GM12878 (cell line): Measurements from ENCODE around the gene LYPD4. TPM values are rescaled to one million over a fixed set of nuclear protein-coding genes. Genes with fewer than 3 reads are reported as not detected.

Experiments used
- BMI1 ChIP-seq: fragments of 450-650 bp; IDR thresholded peaks from 2 replicates; pipeline ENCODE4 v1.6.1; 2016; ENCODE audit warnings: mild to moderate bottlenecking, moderate library complexity, borderline replicate concordance
- BRCA1 ChIP-seq: IDR thresholded peaks from 2 replicates; pipeline ENCODE4 v1.6.1; 2011; ENCODE audit warnings: low read depth, low read length, improper control_type of control experiment
- CEBPZ ChIP-seq: fragments of 150-350 bp; IDR thresholded peaks from 2 replicates; pipeline ENCODE4 v1.6.1; 2016; ENCODE audit warnings: low read depth, low read length
- NKRF ChIP-seq: fragments of 450-650 bp; conservative IDR thresholded peaks from 2 replicates; pipeline ENCODE4 v1.6.1; 2017; ENCODE audit warnings: mild to moderate bottlenecking, moderate library complexity
- RAD51 ChIP-seq: fragments of 450-650 bp; IDR thresholded peaks from 2 replicates; pipeline ENCODE4 v1.6.1; 2016; ENCODE audit warnings: moderate library complexity, mild to moderate bottlenecking, inconsistent platforms
- REST ChIP-seq: IDR thresholded peaks from 2 replicates; pipeline ENCODE4 v1.6.1; 2012; ENCODE audit warnings: mild to moderate bottlenecking, low read depth, low read length
- RFX5 ChIP-seq: IDR thresholded peaks from 2 replicates; pipeline ENCODE4 v1.6.1; 2011; ENCODE audit warnings: low read depth, low read length, improper control_type of control experiment
- TCF3 ChIP-seq: IDR thresholded peaks from 2 replicates; pipeline ENCODE4 v1.6.1; 2012; ENCODE audit warnings: low read depth, mild to moderate bottlenecking, low read length, borderline replicate concordance; ENCODE audit not compliant: insufficient read depth
- YBX1 ChIP-seq: fragments of 450-650 bp; IDR thresholded peaks from 2 replicates; pipeline ENCODE4 v1.6.1; 2016; ENCODE audit warnings: antibody characterized with exemption
- ZNF207 ChIP-seq: fragments of 450-650 bp; IDR thresholded peaks from 2 replicates; pipeline ENCODE4 v1.6.1; 2014; ENCODE audit warnings: antibody characterized with exemption, mild to moderate bottlenecking, borderline replicate concordance
- polyA plus RNA-seq, 11 experiments: library from polyadenylated mRNA; depleted of rRNA in 4 of 11; unstranded in 6 of 11; stranded (reverse) in 5 of 11; fragments of >200 nt; fragmentation: Nextera tagmentation in 4 of 11; fragmentation: Illumina TruSeq in 1 of 11; extraction: Ambion mirVana in 4 of 11; extraction: Trizol in 1 of 11; gene quantifications; 1 replicate in 1 of 11; 2 replicates in 10 of 11; pipeline versions ENCODE4 v1.2.1 to v1.2.3, GENCODE V29; 2011 to 2016; ENCODE audit warnings: inconsistent platforms in 2 of 11, missing spikeins in 2 of 11, low read depth in 1 of 11
- total RNA-seq, 4 experiments: library from RNA; depleted of rRNA in 3 of 4; stranded (reverse); fragments of >200 nt in 3 of 4; fragmentation: Illumina TruSeq in 1 of 4; extraction: Trizol in 1 of 4; gene quantifications; 2 replicates each; pipeline versions ENCODE4 v1.2.1 to v1.2.3, GENCODE V29; 2013 to 2021
- TF ChIP-seq, protein P1 (sequence below): fragments of 450-650 bp; IDR thresholded peaks from 2 replicates; pipeline ENCODE4 v1.6.1; 2017; ENCODE audit warnings: mild to moderate bottlenecking, moderate library complexity

The LYPD4 gene
- total and polyA plus RNA-seq, 10 of the 15 experiments (the other 5 are each of a cell fraction or from before 2014, with no cell fraction given): not detected

DNA sequence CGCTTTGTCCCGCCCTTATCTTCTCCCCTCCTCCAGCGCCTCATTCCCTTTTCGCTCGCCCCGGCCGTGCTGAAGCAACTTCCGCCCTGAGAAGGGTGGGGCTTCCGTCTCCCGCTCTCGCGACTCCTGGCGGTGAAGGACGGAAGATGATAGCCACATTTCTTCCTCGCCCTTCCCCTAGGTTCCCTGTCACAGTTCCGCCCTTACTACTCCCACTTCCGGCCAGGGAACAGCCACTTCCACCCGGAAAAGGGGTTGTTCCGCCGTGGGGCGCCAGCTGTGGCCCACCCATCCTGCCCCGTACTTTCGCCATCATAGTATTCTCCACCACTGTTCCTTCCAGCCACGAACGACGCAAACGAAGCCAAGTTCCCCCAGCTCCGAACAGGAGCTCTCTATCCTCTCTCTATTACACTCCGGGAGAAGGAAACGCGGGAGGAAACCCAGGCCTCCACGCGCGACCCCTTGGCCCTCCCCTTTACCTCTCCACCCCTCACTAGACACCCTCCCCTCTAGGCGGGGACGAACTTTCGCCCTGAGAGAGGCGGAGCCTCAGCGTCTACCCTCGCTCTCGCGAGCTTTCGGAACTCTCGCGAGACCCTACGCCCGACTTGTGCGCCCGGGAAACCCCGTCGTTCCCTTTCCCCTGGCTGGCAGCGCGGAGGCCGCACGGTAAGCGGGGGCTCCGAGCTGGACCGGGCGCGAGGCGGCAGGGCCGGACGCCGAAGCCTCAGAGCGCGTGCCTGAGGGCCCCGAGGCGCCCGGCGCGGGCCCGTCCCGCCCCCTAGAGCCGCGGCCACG, 15.3 kb upstream of the LYPD4 start, which contains the start of gene RPS19 (continued):
- TF ChIP-seq, protein P1, sequence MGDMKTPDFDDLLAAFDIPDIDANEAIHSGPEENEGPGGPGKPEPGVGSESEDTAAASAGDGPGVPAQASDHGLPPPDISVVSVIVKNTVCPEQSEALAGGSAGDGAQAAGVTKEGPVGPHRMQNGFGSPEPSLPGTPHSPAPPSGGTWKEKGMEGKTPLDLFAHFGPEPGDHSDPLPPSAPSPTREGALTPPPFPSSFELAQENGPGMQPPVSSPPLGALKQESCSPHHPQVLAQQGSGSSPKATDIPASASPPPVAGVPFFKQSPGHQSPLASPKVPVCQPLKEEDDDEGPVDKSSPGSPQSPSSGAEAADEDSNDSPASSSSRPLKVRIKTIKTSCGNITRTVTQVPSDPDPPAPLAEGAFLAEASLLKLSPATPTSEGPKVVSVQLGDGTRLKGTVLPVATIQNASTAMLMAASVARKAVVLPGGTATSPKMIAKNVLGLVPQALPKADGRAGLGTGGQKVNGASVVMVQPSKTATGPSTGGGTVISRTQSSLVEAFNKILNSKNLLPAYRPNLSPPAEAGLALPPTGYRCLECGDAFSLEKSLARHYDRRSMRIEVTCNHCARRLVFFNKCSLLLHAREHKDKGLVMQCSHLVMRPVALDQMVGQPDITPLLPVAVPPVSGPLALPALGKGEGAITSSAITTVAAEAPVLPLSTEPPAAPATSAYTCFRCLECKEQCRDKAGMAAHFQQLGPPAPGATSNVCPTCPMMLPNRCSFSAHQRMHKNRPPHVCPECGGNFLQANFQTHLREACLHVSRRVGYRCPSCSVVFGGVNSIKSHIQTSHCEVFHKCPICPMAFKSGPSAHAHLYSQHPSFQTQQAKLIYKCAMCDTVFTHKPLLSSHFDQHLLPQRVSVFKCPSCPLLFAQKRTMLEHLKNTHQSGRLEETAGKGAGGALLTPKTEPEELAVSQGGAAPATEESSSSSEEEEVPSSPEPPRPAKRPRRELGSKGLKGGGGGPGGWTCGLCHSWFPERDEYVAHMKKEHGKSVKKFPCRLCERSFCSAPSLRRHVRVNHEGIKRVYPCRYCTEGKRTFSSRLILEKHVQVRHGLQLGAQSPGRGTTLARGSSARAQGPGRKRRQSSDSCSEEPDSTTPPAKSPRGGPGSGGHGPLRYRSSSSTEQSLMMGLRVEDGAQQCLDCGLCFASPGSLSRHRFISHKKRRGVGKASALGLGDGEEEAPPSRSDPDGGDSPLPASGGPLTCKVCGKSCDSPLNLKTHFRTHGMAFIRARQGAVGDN: peak; percentile 92
- TF ChIP-seq REST: 0 out of 2 replicates have a peak, but pooled peaks have one; percentile 17
- peak; percentile 45; the same call in 1 of the 2 replicates for TF ChIP-seq ZNF207
- no peak for TF ChIP-seq RFX5
- TF ChIP-seq BMI1: no peak
- no peak for TF ChIP-seq CEBPZ
- peak; percentile 98 for TF ChIP-seq NKRF
- peak; percentile 97 for TF ChIP-seq BRCA1
- no peak for TF ChIP-seq RAD51
- TF ChIP-seq YBX1: no peak
- TF ChIP-seq TCF3: peak; percentile 83; the same call in 1 of the 2 replicates
